Stimulated activated CD4-positive, alpha-beta T cell treated with anti-CD3 and anti-CD28 coated beads, Interleukin-4, amount 100 ng/mL, for 4 hours (primary cell): ENCODE results near the gene MBOAT7.
"Not testable (repeated sequence)": the region's sequence is repeated elsewhere in the genome, so short reads cannot be mapped to it uniquely, and the experiment has no call there.

Source experiments
- DNase-seq, 2 experiments: peaks; one replicate each; pipeline ENCODE4 v3.0.0-alpha.2; 2020

MBOAT7 gene

GRCh38 chr19:54186934-54187381 is 2.4 kb downstream of the MBOAT7 start:
- no peak for DNase-seq

GRCh38 chr19:54186351-54186750 is 3.0 kb downstream of the MBOAT7 start:
- DNase-seq: no peak

- DNase-seq: no peak
Measured at GRCh38 chr19:54183431-54183830, 5.9 kb downstream of the MBOAT7 start.

DNA sequence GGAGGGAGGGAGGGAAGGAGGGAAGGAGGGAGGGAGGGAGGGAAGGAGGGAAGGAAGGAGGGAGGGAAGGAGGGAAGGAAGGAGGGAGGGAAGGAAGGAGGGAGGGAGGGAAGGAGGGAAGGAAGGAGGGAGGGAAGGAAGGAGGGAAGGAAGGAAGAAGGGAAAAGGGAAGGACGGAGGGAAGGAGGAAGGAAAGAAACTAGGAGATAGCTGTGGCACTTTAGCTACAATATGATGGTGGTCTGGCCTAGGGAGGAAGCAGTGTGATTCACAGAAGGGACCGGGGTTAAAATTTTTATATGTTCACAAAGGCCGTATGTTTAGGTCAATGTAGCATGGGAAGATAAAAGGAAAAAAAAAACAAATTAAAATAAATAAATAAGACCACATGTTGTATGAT is 7.5 kb downstream of the MBOAT7 start:
- DNase-seq: not testable (repeated sequence)

DNA sequence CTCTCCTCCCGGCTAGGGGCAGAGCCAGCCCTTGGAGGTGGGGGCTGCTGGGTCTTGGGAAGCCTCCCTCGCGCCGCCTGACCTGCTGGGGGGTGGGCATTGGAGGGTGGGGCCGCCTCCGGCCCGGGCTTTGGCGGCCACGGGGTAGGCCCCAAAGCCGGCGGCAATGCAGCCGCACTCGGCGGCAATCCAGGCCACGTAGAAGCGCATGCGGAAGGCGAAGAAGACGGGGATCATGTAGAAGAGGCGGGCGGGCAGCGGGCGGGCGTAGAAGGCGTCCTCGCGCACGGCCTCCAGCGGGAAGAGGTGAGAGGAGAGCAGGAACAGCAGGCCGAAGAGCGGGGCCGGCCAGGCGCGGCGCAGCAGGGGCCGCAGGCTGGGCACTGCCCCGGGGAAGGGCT is 8.7 kb downstream of the MBOAT7 start:
- no peak for DNase-seq

DNA sequence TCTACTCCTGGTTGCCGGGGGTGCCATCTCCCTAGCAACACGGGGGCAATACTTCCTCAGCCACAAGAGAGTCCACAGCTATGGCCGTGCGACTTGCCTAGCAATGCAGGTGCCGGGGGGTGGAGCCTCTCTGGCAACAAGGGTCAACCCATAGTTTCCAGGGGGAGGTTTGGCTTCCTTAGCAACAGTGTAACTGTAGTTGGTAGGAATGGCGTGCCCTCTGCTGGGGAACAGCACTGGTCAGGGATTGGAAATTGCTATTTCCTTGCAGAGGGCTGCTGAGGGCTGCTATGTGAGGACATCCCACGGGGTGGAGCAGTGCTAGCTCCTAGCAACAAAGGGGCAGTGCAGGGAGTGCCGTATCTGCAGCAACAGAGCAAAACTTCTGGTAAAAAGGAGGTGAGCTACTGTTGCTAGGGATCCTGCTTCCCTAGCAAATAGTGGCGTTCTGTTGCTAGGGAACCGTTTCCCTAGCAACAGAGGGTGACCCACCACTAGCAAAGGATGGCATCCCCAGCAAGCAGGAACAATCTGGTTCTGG is 9.4 kb downstream of the MBOAT7 start:
- DNase-seq: no peak

DNA sequence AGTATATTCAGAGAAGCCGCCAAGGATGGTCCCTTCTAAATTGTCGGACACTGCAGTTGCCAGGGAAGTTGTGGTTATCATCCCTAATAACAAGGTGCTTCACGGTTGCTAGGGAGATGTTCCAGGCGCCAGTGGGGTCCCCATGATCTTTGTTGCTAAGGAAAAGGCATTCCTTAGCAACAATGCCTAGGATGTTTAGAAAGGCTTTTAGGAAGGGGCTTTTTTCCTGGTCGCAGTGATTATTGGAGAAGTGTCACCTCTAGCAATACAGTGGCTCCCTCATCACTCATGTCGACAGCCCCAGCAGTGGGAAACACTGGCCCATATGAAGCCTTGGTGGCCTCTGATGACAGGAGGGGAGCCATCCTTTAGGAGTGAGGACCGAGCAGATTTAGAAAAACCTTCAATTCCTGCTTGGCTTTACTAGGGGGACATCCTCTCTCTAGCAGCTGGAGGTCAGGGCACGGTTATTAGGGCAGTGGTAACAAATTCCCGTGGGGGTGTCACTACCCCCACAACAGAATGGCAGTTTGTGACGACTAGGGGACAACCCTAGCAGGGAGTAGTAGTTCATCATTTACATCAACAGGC is 10.0 kb downstream of the MBOAT7 start:
- DNase-seq: no peak

DNA sequence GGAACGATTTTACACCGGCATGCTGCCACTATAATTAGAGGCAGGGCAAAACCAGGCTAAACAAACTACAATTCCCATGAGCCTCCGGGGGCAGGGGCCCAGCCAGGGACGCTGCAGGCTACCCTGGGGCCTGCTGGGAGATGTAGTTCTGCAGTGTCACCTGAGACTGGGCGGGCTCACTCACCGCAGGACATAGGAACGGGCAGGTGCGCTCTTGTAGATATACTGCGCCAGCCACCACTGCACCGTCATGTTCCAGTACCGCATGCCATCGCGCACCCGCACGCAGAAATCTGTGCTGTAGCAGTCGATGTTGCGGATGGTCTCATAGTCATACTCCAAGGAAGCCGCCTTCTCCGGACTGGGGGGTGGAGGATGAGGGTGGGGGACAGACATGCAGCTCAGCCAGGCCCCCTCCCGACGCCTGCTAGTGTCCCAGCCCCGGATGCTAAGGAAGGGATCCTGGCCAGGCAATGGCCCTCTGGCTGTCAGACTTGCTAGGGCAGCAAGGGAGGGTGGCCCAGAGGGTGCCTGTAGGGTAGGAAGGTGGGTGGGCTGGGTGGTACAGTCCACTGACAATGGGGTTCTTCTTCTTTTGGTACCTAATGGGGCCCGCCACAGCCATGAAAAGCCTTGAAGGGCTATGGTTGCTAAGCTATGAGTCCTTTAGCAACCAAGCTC is 10.7 kb downstream of the MBOAT7 start:
- DNase-seq: no peak

DNA sequence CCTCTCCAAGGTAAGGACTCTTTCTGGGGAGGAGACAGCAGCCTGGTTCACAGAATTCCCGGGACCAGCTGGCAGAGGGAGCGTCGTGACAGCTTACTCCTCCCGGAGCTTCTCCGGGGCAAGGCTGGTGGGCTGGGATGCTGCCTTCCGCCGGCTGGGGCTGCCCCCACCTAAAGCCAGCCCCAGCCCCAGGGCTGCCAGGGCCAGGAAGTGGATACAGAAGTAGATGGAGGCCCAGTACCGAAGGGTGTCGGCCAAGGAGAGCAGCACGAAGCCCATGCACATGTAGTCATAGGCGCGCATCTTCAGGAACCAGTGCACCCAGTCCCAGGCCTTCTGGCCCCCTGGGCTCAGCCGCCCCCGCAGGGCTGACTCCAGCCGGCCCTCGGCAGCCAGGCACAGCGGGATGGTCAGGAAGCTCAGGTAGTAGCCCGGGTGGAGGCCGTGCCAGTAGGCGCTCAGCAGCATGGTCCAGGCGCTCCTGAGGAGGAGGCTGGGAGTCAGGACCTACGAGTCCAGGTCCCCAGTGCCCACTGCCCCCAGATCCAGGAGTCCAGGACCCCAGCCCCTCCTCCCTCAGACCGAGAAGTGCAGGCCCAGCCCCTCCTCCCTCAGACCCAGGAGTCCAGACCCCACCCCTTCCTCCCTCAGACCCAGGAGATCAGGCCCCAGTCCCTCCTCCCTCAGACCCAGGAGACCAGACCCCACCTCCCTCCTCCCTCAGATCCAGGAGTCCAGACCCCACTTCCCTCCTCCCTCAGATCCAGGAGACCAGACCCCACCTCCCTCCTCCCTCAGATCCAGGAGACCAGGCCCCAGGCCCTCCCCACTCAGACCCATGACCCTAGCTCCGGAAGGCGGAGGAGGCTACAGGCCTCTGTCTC is 15.2 kb downstream of the MBOAT7 start:
- DNase-seq: no peak

DNA sequence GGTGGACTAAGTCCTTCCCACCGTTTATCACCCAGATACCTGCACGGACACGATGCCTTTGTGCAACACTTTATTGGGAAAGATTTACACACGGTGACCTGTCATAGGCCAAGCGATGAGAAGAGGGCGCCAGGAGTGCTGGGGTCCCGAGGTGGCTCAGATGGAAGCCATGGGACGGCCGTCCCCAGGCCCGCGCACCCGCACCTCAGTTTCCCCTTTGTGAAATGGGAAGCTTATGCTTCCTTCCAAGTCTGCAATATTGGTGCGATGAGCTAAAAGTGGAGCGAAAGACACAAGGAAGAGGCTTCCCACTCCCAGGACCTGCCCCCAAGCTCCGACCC is 16.1 kb downstream of the MBOAT7 start:
- no peak for DNase-seq

- no peak for DNase-seq
Measured at GRCh38 chr19:54172471-54173358, 16.7 kb downstream of the MBOAT7 start, which contains the start of gene TMC4. Gene TMC4, minus strand, starts transcription at chr19:54173160. Its CDS starts 43 bp downstream, at chr19:54173117.

DNA sequence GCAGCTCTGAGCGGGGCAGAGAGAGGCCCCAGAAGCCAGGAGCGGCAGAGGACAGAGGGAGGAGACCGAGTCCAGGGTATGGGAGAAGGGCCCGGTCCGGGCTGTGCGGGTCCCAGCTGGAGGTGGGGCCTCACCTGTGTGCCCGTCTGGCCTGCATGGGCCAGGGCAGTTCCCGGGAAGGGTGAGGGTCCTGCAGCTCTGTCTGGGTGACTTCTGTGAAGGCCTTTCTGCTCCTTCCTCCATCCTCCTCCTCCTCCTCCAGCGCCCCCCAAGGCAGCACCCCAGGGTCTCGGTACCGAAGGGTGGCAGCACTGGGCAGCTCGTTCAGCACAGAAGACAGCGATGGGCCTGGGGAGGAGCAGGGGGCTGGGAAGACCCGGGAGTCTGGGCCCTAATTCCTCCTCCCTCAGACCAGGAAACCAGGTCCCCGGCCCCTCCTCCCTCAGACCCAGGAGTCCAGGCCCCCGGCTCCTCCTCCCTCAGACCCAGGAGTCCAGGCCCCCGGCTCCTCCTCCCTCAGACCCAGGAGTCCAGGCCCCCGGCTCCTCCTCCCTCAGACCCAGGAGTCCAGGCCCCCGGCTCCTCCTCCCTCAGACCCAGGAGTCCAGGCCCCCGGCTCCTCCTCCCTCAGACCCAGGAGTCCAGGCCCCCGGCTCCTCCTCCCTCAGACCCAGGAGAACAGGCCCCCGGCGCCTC is 17.5 kb downstream of the MBOAT7 start:
- not testable (repeated sequence) for DNase-seq

DNA sequence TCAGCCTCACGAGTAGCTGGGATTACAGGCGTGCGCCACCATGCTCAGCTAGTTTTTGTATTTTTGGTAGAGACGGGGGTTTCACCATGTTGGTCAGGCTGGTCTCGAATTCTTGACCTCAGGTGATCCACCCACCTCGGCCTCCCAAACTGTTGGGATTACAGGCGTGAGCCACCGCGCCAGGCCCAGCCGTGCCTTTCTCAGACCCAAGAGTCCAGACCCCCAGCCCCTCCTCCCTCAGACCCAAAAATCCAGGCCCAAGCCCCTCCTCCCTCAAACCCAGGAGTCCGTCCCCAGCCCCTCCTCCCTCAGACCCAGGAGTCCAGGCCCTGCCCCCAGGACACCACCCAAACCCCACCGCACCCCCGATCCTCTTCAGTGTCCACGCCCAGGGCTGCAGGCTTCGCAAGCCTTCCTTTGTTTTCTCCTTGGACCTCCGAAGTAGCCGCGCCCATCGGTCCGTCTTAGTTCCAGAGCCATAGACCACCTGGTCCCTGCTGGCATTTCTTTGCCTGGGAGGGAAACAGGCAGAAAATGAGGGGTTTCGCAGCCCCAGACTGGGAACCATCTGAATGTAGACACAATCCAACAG is 20.1 kb downstream of the MBOAT7 start:
- DNase-seq: no peak

GRCh38 chr19:54168174-54168917 is 21.0 kb downstream of the MBOAT7 start:
- peak; percentile 80 to 94 for DNase-seq

GRCh38 chr19:54165222-54165621 is 24.2 kb downstream of the MBOAT7 start:
- DNase-seq: no peak

- DNase-seq: peak; percentile 35 to 48
Measured at GRCh38 chr19:54164369-54165068, 24.9 kb downstream of the MBOAT7 start.

DNA sequence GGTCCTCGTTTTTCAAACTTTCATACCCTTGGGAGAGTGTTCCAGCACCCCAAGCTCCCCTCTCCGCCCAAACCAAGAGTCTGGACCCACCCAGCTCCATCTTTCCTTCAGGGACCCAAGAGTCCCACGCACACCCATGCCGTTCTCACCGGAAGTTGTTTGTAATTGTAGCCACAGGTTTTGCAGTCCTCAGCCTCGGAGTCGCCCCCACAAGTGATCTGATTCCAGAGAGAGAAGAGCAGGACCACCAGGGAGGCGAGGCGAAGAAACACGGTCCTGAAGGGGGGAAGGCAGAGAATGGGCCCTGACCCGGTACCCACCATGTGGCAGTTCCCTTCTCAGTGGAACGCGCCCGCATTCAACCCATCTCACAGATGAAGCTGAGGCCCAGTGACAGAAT is 26.5 kb downstream of the MBOAT7 start:
- no peak for DNase-seq

GRCh38 chr19:54162241-54162805 is 27.1 kb downstream of the MBOAT7 start:
- DNase-seq: peak; percentile 78

- DNase-seq: no peak
Measured at GRCh38 chr19:54160854-54161253, 28.5 kb downstream of the MBOAT7 start.
